ENCODE results near the gene TCOF1.

Gene TCOF1

DNA sequence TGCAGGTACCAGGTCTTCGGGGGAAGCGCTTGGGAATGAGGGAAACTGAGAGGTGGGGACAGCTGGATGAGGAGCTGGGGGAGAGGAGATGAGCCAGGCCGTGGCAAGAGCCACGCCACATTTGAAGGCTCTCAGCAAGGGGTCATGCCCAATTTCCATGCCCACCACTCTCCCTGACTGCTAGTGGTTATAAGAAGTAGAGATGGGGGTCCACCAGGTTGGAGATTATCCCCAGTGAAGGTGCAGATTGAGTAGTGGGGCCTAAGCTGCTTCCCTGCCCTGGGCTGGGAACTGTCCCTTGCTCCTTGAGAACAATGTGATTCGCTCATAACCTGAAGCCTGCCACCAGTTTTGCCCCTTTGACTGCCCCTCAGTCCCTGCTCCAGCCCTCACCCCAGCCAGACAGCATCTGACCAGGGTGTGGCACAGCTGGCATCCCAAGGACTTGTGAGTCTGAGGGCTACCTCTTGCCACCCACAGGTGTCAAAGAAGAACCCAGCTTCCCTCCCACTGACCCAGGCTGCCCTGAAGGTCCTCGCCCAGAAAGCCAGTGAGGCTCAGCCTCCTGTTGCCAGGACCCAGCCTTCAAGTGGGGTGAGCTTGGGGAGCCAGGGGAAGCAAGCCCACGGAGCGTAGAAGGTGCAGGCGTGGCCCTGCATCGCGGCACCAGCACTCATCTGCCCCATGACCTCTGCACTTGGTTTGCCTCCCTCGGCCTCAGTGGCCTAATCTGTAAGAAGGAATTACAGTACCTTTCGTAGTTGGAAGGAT lies 33.8 kb downstream of the TCOF1 start:
- no peak for DNase-seq (ENCODE audit: low spot score)

DNA sequence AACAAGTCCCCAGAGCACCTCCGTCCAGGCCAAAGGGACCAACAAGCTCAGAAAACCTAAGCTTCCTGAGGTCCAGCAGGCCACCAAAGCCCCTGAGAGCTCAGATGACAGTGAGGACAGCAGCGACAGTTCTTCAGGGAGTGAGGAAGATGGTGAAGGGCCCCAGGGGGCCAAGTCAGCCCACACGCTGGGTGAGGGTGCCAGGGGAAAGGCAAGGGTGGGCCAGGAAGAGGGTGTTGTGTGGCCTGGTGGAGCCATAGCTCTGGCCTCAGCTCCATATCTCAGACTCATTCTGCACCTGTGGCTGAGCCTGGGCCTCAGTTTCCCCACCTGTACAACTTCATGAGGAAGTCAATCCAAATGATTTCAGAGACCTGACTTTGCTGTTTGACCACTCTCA lies 34.5 kb downstream of the TCOF1 start:
- DNase-seq (ENCODE audit: low spot score): no peak

- no peak for DNase-seq (ENCODE audit: low spot score)
Observed at GRCh38 chr5:150392680-150393079, 35.2 kb downstream of the TCOF1 start.

DNA sequence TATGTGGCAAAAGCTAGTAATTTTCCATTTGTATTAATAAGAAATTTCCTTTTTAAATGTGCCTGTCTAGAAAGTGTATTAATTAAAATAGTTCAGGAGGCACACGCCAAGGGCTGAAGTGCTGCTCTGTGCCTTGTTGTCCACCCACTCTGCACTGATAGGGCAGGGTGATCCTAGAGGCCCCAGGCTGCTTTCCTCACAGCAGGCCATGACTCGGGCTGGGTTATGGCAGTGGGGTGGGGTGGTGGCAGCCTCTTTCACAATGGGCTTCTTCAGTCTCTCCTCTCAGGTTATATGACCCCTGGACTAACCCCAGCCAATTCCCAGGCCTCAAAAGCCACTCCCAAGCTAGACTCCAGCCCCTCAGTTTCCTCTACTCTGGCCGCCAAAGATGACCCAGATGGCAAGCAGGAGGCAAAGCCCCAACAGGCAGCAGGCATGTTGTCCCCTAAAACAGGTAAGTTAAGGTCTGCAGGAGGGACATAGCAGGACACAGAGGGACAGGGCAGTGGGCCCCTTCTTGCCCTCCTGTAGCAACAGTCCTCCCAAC lies 35.7 kb downstream of the TCOF1 start:
- DNase-seq (ENCODE audit: low spot score): no peak

DNA sequence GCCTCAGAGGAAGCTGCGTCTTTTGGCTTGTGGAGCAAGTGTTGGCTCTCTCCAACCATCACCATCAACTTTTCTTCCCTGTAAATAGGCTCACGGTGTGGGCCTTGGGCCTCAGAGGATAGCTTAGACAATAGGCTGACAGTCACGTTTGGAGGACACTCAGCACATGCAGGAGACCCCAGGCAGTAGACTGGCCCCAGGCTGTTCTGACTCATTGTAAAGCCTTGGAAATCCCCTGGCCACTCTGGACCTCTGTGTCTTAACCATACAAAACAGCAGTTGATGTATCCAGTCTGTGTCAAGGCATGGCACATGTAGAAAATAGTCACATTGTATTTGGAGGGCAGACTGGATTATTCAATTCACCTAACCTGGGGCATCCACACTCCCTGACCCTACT lies 36.6 kb downstream of the TCOF1 start:
- DNase-seq (ENCODE audit: low spot score): no peak

GRCh38 chr5:150394912-150395687 lies 37.6 kb downstream of the TCOF1 start:
- DNase-seq (ENCODE audit: low spot score): no peak

DNA sequence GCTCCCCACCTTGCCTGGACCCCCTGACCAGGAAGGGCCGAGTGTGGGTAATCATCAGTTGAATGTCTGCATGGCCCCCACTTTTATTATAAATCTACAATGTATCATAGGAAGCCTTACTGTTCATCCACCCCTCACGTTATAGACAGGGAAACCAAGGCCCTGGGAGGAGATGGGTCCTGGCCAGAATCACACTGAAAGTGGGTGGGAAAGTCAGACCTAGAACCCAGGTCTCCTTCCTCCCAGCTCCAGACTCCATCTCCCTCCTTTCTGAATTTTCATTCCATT lies 38.1 kb downstream of the TCOF1 start:
- DNase-seq (ENCODE audit: low spot score): no peak

DNA sequence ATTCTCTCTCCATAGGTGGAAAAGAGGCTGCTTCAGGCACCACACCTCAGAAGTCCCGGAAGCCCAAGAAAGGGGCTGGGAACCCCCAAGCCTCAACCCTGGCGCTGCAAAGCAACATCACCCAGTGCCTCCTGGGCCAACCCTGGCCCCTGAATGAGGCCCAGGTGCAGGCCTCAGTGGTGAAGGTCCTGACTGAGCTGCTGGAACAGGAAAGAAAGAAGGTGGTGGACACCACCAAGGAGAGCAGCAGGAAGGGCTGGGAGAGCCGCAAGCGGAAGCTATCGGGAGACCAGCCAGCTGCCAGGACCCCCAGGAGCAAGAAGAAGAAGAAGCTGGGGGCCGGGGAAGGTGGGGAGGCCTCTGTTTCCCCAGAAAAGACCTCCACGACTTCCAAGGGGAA lies 38.8 kb downstream of the TCOF1 start:
- DNase-seq (ENCODE audit: low spot score): no peak

GRCh38 chr5:150397146-150397781 lies 39.8 kb downstream of the TCOF1 start:
- DNase-seq (ENCODE audit: low spot score): no peak

DNA sequence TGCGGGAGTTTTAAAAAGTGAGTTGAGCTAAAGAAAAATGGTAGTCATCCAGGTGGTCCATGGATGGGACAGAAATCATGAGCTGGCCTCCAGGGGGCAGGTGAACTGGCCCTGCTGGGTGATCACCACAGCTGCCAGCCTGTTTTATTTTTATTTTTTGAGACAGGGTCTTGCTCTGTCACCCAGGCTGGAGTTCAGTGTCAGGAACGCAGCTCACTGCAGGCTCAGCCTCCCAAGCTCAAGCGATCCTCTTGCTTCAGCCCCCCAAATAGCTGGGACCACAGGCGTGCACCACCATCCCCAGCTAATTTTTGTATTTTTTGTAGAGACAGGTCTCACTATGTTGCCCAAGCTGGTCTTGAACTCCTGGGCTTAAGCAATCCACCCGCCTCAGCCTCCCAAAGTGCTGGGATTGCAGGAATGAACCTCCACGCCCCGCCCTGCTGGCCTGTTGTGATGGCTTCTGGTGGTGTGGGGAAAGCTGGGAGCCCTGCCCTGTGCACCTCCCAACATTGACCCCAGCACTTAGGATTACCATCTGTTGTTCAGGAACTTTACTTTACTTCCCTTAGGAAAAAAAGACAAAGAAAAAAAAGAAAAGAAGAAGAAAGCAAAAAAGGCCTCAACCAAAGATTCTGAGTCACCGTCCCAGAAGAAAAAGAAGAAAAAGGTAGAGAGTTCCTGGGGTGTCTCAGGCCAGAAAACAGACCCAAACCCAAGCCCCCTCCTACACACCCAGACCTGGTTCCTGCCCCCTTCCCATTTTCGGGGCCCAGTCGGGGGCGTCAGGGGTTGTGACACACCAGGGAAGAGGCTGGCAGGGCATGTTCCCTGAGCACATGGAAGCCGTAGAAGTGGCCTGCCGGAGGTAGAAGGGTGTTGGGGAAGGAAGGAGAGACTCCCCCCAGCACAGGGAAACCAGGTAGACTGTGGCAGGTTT lies 40.6 kb downstream of the TCOF1 start:
- no peak for DNase-seq (ENCODE audit: low spot score)

- no peak for DNase-seq (ENCODE audit: low spot score)
Observed at GRCh38 chr5:150398722-150399523, 41.4 kb downstream of the TCOF1 start.

DNA sequence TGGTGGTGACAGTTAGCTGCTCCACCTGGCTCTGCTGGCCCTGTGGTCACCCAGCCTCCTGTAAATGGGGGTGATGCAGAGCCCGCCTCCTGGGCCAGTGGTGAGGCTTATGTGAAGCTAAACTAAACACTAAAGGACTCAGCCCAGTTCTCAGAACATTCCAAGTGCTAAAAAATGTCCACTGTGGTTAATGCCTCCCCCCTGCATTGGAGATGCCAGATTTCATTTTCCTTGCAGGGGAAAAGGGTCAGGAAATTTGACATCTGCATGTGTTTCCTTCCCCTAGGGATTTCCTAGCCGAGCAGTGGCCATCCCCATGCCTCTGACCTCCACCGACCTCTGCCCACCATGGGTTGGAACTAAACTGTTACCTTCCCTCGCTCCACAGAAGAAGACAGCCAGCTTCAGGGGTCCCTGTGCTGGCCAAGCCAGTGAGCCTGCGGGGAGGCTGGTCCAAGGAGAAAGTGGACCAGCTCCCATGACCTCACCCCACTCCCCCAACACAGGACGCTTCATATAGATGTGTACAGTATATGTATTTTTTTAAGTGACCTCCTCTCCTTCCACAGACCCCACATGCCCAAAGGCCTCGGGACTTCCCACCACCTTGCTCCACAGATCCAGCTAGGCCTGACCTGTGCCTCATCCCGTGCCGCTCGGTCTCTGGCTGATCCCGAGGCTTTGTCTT lies 42.2 kb downstream of the TCOF1 start:
- DNase-seq (ENCODE audit: low spot score): no peak

DNA sequence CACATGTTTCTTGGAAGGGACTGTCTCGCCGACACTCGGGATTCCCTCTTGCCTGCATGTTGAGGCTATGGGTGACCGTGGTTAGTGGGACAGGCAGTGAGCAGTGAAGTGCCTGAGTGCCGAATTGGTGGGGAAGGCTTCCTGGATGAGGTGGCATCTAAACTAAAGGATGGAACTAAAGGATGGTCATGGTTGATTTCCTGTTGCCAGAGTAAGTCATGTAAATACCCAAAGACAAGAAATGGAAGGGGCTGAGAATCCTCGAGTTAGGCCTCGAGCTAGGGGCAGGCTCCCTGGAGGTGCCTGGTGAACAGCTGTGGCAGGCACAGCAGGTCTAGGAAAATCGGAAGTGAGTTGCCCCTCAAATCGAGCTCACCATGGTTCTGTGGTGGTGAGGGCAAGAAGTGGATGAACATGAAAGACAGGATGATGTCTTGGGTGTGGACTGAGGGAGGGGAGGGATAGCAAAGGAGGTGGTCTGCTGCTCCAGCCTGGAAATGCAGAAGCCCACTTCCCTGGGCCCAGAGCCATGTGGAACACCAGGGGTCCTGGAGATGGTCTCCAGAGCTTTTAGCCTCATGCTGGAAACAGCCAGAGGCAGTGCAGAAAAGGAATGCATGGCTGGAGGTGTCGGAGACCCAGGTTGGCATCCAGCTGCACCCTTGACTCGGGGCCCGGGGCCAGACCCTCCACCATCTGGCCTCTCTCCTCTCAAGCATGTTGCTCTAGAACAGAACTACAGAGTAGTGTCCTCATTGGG lies 43.0 kb downstream of the TCOF1 start:
- DNase-seq (ENCODE audit: low spot score): no peak

GRCh38 chr5:150401076-150401375 lies 43.5 kb downstream of the TCOF1 start:
- DNase-seq (ENCODE audit: low spot score): no peak

DNA sequence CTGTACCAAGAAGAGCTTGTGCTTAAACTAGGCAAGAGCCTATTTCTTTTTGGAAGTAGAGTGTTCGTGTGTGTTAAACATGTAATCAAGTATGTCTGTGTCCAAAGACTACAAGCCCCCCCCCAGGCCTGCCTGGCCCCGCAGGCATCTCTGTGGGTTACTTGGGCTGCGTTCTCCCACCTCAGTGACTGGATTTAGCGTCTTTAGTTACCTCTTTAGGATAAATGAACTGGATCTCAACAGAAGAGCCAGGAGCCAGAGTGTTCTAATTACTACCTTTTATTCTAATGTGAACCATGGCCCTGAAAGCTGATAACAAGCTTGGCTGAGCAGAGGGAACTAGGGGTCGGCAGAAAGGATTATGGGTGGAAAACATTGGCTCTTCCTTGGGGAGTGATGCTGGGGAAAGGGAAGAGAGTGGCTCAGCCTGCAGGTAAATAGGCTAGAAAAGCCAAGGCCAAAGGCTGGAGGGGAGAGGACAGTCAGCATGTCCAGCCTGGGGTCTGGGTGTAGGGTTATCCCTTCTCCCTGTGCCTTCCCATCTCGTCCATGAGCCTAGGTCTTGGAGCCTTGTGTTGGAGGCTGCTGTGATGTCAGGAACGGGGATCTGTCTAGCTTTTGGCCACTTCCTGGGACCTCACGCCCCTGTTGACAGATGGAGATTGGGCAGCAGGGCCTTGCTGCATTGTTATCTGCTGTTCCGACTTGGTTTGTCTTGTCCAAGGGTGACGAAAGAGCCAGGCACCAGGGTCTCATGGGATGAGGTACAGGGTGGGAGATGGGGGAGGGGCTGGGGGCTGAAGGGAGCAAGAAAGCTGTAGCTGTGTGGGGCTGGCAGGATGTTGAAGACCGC lies 44.1 kb downstream of the TCOF1 start:
- no peak for DNase-seq (ENCODE audit: low spot score)

DNA sequence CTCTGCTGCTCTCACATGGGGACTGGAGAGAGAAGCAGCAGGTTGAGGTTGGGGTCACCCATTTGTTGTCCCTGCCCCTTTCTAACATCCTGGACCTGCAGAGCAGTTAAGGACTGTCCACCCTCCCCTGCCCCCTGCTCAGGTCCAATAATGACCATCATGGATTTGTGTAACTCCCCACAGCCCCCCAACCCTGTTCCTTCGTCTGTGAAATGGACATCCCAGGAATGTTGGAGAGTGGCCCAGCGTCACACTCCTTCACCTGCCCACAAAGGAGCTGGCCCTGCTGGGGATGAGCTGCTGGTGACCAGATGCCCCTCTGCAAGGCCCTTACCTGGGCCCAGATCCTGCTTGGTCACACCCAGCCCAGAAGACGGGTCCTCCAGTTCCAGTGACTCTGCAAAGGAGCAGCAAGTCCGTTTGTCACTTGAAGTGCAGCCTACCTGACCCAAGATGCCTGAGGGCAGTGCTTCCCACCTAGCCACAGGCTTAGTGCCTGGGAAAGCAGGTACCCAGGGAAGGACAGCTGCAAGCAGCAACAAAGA lies 44.8 kb downstream of the TCOF1 start:
- DNase-seq (ENCODE audit: low spot score): no peak

GRCh38 chr5:150402901-150403342 lies 45.4 kb downstream of the TCOF1 start:
- no peak for DNase-seq (ENCODE audit: low spot score)

GRCh38 chr5:150404121-150404520 lies 46.6 kb downstream of the TCOF1 start:
- no peak for DNase-seq (ENCODE audit: low spot score)

- DNase-seq (ENCODE audit: low spot score): no peak
Observed at GRCh38 chr5:150404535-150404934, 47.0 kb downstream of the TCOF1 start.
